PC-3 (cell line): ENCODE measurements around the gene CHST8. TPM values are rescaled to one million over a fixed set of nuclear protein-coding genes. Genes with fewer than 3 reads are reported as not detected.

Experiments
- ATAC-seq: fragments of 200-7000 bp; cut with Tn5 transposase; 2 replicates; pipeline ENCODE4 v1.9.1; 2020; ENCODE audit warnings: mild to moderate bottlenecking, moderate library complexity
- BruUV-seq: library from RNA; stranded (reverse); fragments of 400-500 nt; replicated peaks from 2 replicates; lab custom pipeline; 2021; lab: Mats Ljungman, UMichigan
- CTCF ChIA-PET: fragments of 300-600 bp; sonication (Branson Sonifier 250); formaldehyde crosslinking; loops from one replicate; lab custom pipeline; 2022; ENCODE audit warnings: antibody characterized with exemption; lab: Charles Lee
- POLR2A ChIA-PET: fragments of 300-600 bp; sonication (Branson Sonifier 250); formaldehyde crosslinking; loops from one replicate; lab custom pipeline; 2022; ENCODE audit warnings: antibody characterized with exemption; ENCODE audit not compliant: unreplicated experiment; lab: Charles Lee
- DNase-seq: peaks from one replicate; pipeline ENCODE4 v3.0.0-alpha.2; 2015
- H2AFZ ChIP-seq: fragments of 300-600 bp; sonication (generic); 2 replicates; pipeline ENCODE4 v1.6.0; 2016; ENCODE audit warnings: antibody characterized with exemption, low read length
- H3F3A ChIP-seq: fragments of 300-600 bp; sonication (generic); one replicate; pipeline ENCODE4 v1.6.0; 2017; ENCODE audit warnings: antibody characterized with exemption, low read length, control low read depth, mild to moderate bottlenecking; ENCODE audit not compliant: unreplicated experiment
- H3K27ac ChIP-seq: fragments of 300-600 bp; sonication (generic); 2 replicates; pipeline ENCODE4 v1.5.1; 2016; ENCODE audit warnings: mild to moderate bottlenecking, low read length
- H3K27me3 ChIP-seq: fragments of 300-600 bp; sonication (generic); 2 replicates; pipeline ENCODE4 v1.6.1; 2016; ENCODE audit warnings: low read length, mixed read lengths
- H3K36me3 ChIP-seq: fragments of 300-600 bp; sonication (generic); 2 replicates; pipeline ENCODE4 v1.6.1; 2016; ENCODE audit warnings: low read depth, mixed run types, low read length, mixed read lengths
- H3K4me1 ChIP-seq: fragments of 300-600 bp; sonication (generic); 2 replicates; pipeline ENCODE4 v1.5.1; 2016; ENCODE audit warnings: low read length; ENCODE audit not compliant: insufficient read depth
- H3K4me2 ChIP-seq: fragments of 300-600 bp; sonication (generic); 2 replicates; pipeline ENCODE4 v1.6.0; 2016; ENCODE audit warnings: low read length
- H3K4me3 ChIP-seq: fragments of 300-600 bp; sonication (generic); 2 replicates; pipeline ENCODE4 v1.5.1; 2016; ENCODE audit warnings: mild to moderate bottlenecking, low read length, mixed read lengths
- H3K79me2 ChIP-seq: fragments of 300-600 bp; sonication (generic); 2 replicates; pipeline ENCODE4 v1.6.1; 2017; ENCODE audit warnings: low read length, mixed read lengths
- H3K9ac ChIP-seq: fragments of 300-600 bp; sonication (generic); 2 replicates; pipeline ENCODE4 v1.6.0; 2016; ENCODE audit warnings: mild to moderate bottlenecking, low read length
- H3K9me2 ChIP-seq: fragments of 300-600 bp; sonication (generic); replicated peaks from 2 replicates; pipeline ENCODE4 v1.6.1; 2016; ENCODE audit warnings: mixed run types, low read length, mixed read lengths
- H3K9me3 ChIP-seq: fragments of 300-600 bp; sonication (generic); 2 replicates; pipeline ENCODE4 v1.6.1; 2016; ENCODE audit warnings: low read length, mixed read lengths
- H4K20me1 ChIP-seq: fragments of 300-600 bp; sonication (generic); 2 replicates; pipeline ENCODE4 v1.6.1; 2016; ENCODE audit warnings: low read length, mixed read lengths
- EZH2 ChIP-seq: fragments of 300-600 bp; sonication (generic); IDR thresholded peaks from one replicate; pipeline ENCODE4 v1.6.1; 2017; ENCODE audit warnings: antibody characterized with exemption, mild to moderate bottlenecking, low read length; ENCODE audit not compliant: unreplicated experiment
- EZH2phosphoT487 ChIP-seq: fragments of 300-600 bp; sonication (generic); IDR thresholded peaks from 2 replicates; pipeline ENCODE4 v1.6.1; 2018; ENCODE audit warnings: mild to moderate bottlenecking, antibody characterized with exemption, low read length, borderline replicate concordance
- intact Hi-C: fragments of 100-400 bp; cut with micrococcal nuclease; formaldehyde crosslinking; loops from 2 replicates; pipeline ENCODE4 v1.9.0; 2023
- total RNA-seq: library from RNA; depleted of rRNA; stranded (reverse); fragments of >200 nt; gene quantifications from 2 replicates; pipeline ENCODE4 v1.2.3, GENCODE V29; 2014
- TF ChIP-seq, protein P1 (sequence below): fragments of 300-600 bp; sonication (generic); conservative IDR thresholded peaks from 2 replicates; pipeline ENCODE4 v1.5.1; 2017; ENCODE audit warnings: antibody characterized with exemption, low read depth, mild to moderate bottlenecking, low read length

Gene CHST8
- total RNA-seq, 1 experiment from 2014 or later: 0.36 TPM

- ChIA-PET POLR2A (no interaction called here), CTCF (no interaction called here)
- H4K20me1 ChIP-seq: no peaks in the 10 kb centered on the region
- no peak overlapping the region for H3K27ac ChIP-seq
- DNase-seq: no peak
- H3K79me2 ChIP-seq: no peaks in the 10 kb centered on the region
- H3K36me3 ChIP-seq: no peaks in the 10 kb centered on the region
- no peak overlapping the region for H3K9ac ChIP-seq
- H3K9me3 ChIP-seq: no peaks in the 10 kb centered on the region
- no peak overlapping the region for H3K4me2 ChIP-seq
- H3K27me3 ChIP-seq: no peaks in the 10 kb centered on the region
- ATAC-seq: no peak
- no peaks in the 10 kb centered on the region for H3F3A ChIP-seq
- TF ChIP-seq EZH2phosphoT487 (no peak), EZH2 (no peak)
- TF ChIP-seq, protein P1, sequence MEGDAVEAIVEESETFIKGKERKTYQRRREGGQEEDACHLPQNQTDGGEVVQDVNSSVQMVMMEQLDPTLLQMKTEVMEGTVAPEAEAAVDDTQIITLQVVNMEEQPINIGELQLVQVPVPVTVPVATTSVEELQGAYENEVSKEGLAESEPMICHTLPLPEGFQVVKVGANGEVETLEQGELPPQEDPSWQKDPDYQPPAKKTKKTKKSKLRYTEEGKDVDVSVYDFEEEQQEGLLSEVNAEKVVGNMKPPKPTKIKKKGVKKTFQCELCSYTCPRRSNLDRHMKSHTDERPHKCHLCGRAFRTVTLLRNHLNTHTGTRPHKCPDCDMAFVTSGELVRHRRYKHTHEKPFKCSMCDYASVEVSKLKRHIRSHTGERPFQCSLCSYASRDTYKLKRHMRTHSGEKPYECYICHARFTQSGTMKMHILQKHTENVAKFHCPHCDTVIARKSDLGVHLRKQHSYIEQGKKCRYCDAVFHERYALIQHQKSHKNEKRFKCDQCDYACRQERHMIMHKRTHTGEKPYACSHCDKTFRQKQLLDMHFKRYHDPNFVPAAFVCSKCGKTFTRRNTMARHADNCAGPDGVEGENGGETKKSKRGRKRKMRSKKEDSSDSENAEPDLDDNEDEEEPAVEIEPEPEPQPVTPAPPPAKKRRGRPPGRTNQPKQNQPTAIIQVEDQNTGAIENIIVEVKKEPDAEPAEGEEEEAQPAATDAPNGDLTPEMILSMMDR: no peak
- no peak overlapping the region for H3K4me3 ChIP-seq
- no peaks in the 10 kb centered on the region for H3K4me1 ChIP-seq
- H2AFZ ChIP-seq: no peak overlapping the region
- no peaks in the 10 kb centered on the region for H3K9me2 ChIP-seq
- intact Hi-C loops: no loop called here
- BruUV-seq: no TSS peak
Observed at GRCh38 chr19:33769208-33769607, 147.5 kb downstream of the CHST8 start.

GRCh38 chr19:33770107-33770506, 148.4 kb downstream of the CHST8 start:
- Histone ChIP-seq H3K27ac (no peak overlapping the region), H3K4me3 (no peak overlapping the region), H3K79me2 (no peaks in the 10 kb centered on the region), H3K9me3 (no peaks in the 10 kb centered on the region), H3K36me3 (no peaks in the 10 kb centered on the region), H3K9ac (no peak overlapping the region), H3K4me1 (no peaks in the 10 kb centered on the region), H3F3A (no peaks in the 10 kb centered on the region), H2AFZ (no peak overlapping the region), H4K20me1 (no peaks in the 10 kb centered on the region), H3K27me3 (no peaks in the 10 kb centered on the region), H3K9me2 (no peaks in the 10 kb centered on the region), H3K4me2 (no peak overlapping the region)
- no TSS peak for BruUV-seq
- TF ChIP-seq EZH2 (no peak), EZH2phosphoT487 (no peak)
- TF ChIP-seq, protein P1: no peak
- ATAC-seq: no peak
- CTCF ChIA-PET: interaction anchor here (0.7 kb wide), 1 partner anchor 354 kb away, joined by 3 read pairs; no protein-coding TSS in a partner anchor
- intact Hi-C loops: loop anchor here (2.0 kb wide), 1 partner anchor 535 kb away; no protein-coding TSS in a partner anchor
- no peak for DNase-seq
- POLR2A ChIA-PET: no interaction called here

- no peaks in the 10 kb centered on the region for H4K20me1 ChIP-seq
- no peaks in the 10 kb centered on the region for H3F3A ChIP-seq
- no peaks in the 10 kb centered on the region for H3K9me3 ChIP-seq
- POLR2A ChIA-PET: no interaction called here
- H3K9ac ChIP-seq: no peak overlapping the region
- no peaks in the 10 kb centered on the region for H3K27me3 ChIP-seq
- H2AFZ ChIP-seq: no peak overlapping the region
- no TSS peak for BruUV-seq
- H3K4me3 ChIP-seq: no peak overlapping the region
- peak; percentile 79 for DNase-seq
- intact Hi-C loops: loop anchor here (1.0 to 2.0 kb wide), 3 partner anchors 341 to 537 kb away; no protein-coding TSS in a partner anchor
- no peaks in the 10 kb centered on the region for H3K79me2 ChIP-seq
- ATAC-seq: peak; percentile 92
- no peak overlapping the region for H3K4me2 ChIP-seq
- no peak overlapping the region for H3K27ac ChIP-seq
- no peaks in the 10 kb centered on the region for H3K4me1 ChIP-seq
- TF ChIP-seq, protein P1: peak; percentile 77
- no peak for TF ChIP-seq EZH2phosphoT487
- no peaks in the 10 kb centered on the region for H3K36me3 ChIP-seq
- CTCF ChIA-PET: interaction anchor here (0.7 kb wide), 1 partner anchor 341 kb away, joined by 5 read pairs; no protein-coding TSS in a partner anchor
- H3K9me2 ChIP-seq: no peaks in the 10 kb centered on the region
Observed at GRCh38 chr19:33771384-33772101, 149.8 kb downstream of the CHST8 start.
